Tibial artery (tissue), 4 donors: ENCODE data around the gene BASP1.

ENCODE experiments used
- DNase-seq, 2 donors: peaks; one replicate each; pipeline ENCODE4 v3.0.0-alpha.2; 2019
- H3K27ac ChIP-seq, 2 donors: fragments of 200-600 bp; sonication (generic) in 1 of 2; 1 replicate in 1 of 2; 2 replicates in 1 of 2; pipeline ENCODE4 v1.5.1; 2018 to 2019; ENCODE audit warnings: mild to moderate bottlenecking in 1 of 2
- H3K27me3 ChIP-seq, 2 donors: fragments of 200-600 bp; sonication (generic) in 1 of 2; one replicate each; pipeline versions ENCODE4 v1.5.1 to v1.6.0; 2016 to 2019
- H3K36me3 ChIP-seq, 3 donors: fragments of 200-600 bp; sonication (generic) in 2 of 3; one replicate each; pipeline ENCODE4 v1.5.1; 2016 to 2019; ENCODE audit warnings: mild to moderate bottlenecking in 2 of 3
- H3K4me1 ChIP-seq, 4 donors: fragments of 200-600 bp; sonication (generic) in 2 of 4; 1 replicate in 3 of 4; 2 replicates in 1 of 4; pipeline ENCODE4 v1.5.1; 2016 to 2019
- H3K4me3 ChIP-seq, 2 donors: fragments of 200-600 bp; sonication (generic) in 1 of 2; 1 replicate in 1 of 2; 2 replicates in 1 of 2; pipeline ENCODE4 v1.5.1; 2018 to 2019; ENCODE audit warnings: mild to moderate bottlenecking in 2 of 2
- H3K9me3 ChIP-seq, 3 donors: fragments of 200-600 bp; sonication (generic) in 1 of 3; one replicate each; pipeline ENCODE4 v1.5.1; 2016 to 2019
- CTCF ChIP-seq, 2 experiments: fragments of 200-600 bp in 1 of 2; fragments of 450-650 bp in 1 of 2; IDR thresholded peaks; one replicate each; pipeline ENCODE4 v1.5.1; 2017 to 2019; ENCODE audit warnings: antibody characterized with exemption in 2 of 2, mild to moderate bottlenecking in 1 of 2, moderate library complexity in 1 of 2
- intact Hi-C: fragments of 100-400 bp; cut with DNase I; formaldehyde crosslinking; loops from one replicate; pipeline ENCODE4 v1.15.0; 2023; ENCODE audit warnings: low total_unique reads

BASP1 gene

GRCh38 chr5:17192191-17192590, 25.2 kb upstream of the BASP1 start:
- Histone ChIP-seq H3K27ac (no peak overlapping the region), H3K36me3 (no peaks in the 10 kb centered on the region), H3K27me3 (no peaks in the 10 kb centered on the region), H3K4me1 (peaks cover 0 to 22% (median 1%) of the 10 kb centered on the region in 4 donors), H3K9me3 (no peaks in the 10 kb centered on the region), H3K4me3 (no peak overlapping the region)
- TF ChIP-seq CTCF (IDR thresholded peaks at IDR 0.05) = no peak
- intact Hi-C loops = loop anchor here (5.0 to 10.0 kb wide), 2 partner anchors 385 to 727 kb away; partner anchors contain the start of gene ZNF622
- no peak for DNase-seq

- no peaks in the 10 kb centered on the region for H3K4me1 ChIP-seq
- H3K9me3 ChIP-seq = peaks cover 0 to 7% (median 0%) of the 10 kb centered on the region in 3 donors
- H3K27ac ChIP-seq = no peak overlapping the region
- H3K27me3 ChIP-seq = no peaks in the 10 kb centered on the region
- DNase-seq = no peak
- intact Hi-C loops = loop anchor here (10.0 kb wide), 1 partner anchor 731 kb away; the partner anchor contains the start of gene ZNF622
- H3K36me3 ChIP-seq = no peaks in the 10 kb centered on the region
- no peak overlapping the region for H3K4me3 ChIP-seq
- no peak for TF ChIP-seq CTCF (IDR thresholded peaks at IDR 0.05)
These were observed 21.4 kb upstream of the BASP1 start for GRCh38 chr5:17196024-17196423.

DNA sequence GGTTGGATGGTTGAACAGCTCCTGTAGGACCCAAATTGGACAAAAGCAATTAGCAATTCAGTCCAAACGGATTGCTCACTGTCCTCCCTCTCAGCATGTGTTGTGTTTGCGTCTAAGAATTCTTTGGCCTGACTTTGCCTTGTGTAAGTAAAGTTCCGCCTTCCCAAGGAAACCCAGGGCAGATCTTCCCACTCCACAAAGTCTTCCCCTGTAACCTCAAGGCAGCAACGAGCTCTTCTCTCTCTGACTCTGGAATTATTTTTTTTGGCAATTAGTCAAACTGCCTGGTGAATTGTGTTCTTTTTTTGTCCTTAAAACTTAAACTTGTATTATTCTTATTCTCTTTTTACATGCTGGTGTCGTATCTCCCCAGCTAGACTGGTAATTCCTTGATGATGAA, 20.7 kb upstream of the BASP1 start:
- Histone ChIP-seq H3K4me3 (no peak overlapping the region), H3K27ac (no peak overlapping the region), H3K36me3 (no peaks in the 10 kb centered on the region), H3K27me3 (no peaks in the 10 kb centered on the region), H3K4me1 (no peaks in the 10 kb centered on the region), H3K9me3 (peaks cover 0 to 7% (median 0%) of the 10 kb centered on the region in 3 donors)
- DNase-seq = no peak
- TF ChIP-seq CTCF (IDR thresholded peaks at IDR 0.05) = no peak
- intact Hi-C loops = loop anchor here (10.0 kb wide), 1 partner anchor 732 kb away; the partner anchor contains the start of gene ZNF622

DNA sequence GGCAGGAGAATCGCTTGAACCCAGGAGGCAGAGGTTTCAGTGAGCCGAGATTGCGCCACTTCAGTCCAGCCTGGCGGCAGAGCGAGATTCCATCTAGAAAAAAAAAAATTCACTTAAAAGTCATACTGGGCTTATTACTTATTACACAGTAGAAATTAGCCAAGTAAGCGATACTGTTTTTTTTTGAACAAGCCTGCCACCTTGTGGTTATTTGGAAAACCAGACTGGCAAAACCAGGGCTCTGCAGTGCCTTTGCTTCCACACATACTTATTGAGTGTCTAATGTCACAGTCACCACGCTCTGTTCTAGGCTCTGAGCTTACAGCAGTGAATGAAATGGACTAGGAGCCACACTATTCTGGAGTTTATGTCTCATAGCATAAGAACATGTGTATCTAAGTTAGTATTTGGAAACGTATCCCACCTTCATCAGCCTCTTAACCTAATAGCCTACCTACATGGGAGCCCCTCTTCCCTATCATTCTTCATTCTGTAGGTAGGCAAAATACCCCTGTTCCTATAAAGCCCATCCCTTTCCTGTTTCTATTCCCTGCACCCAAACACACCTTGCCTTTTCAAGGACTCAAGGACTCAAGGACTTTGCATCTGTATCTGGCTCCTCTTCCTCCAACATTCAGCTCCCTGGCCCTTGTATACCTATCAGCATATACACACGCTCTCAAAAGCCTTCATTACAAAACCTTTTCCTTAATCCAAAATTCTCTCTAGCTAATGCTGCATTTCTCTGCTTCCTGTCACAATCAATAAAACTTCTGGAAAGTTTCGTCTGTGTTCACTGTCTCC, 13.9 kb upstream of the BASP1 start:
- H3K27ac ChIP-seq = no peak overlapping the region
- H3K9me3 ChIP-seq = no peaks in the 10 kb centered on the region
- intact Hi-C loops = loop anchor here (10.0 kb wide), 1 partner anchor 719 kb away; no protein-coding TSS in a partner anchor
- no peaks in the 10 kb centered on the region for H3K36me3 ChIP-seq
- no peak overlapping the region for H3K4me3 ChIP-seq
- peaks cover 0 to 5% (median 1%) of the 10 kb centered on the region in 4 donors for H3K4me1 ChIP-seq
- peak; percentile 64 to 71 for TF ChIP-seq CTCF (IDR thresholded peaks at IDR 0.05)
- peak in 1 of 2 donors; percentile 25 for DNase-seq
- peaks cover 0 to 28% of the 10 kb centered on the region in 2 donors for H3K27me3 ChIP-seq

DNA sequence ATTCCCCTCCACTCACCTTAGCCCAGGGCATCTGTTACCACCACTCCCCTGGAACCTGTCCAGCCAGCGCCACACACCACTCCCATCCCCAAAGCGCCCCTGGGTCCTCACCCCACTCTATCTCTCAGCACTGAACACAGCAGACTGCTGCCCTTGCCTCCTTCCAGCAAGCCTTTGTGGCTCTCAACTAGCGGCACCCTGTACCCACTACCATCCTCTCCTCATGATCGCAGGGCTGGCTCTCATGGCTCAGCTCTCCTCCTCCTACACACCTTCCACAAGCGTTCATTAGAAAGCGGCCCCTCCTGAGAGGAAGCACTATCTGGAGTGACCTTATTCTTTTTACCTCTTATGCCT, 13.3 kb upstream of the BASP1 start:
- peaks cover 0 to 5% (median 1%) of the 10 kb centered on the region in 4 donors for H3K4me1 ChIP-seq
- no peak overlapping the region for H3K27ac ChIP-seq
- no peaks in the 10 kb centered on the region for H3K9me3 ChIP-seq
- H3K27me3 ChIP-seq = peaks cover 0 to 28% of the 10 kb centered on the region in 2 donors
- intact Hi-C loops = loop anchor here (10.0 kb wide), 1 partner anchor 719 kb away; no protein-coding TSS in a partner anchor
- H3K4me3 ChIP-seq = no peak overlapping the region
- no peak for TF ChIP-seq CTCF (IDR thresholded peaks at IDR 0.05)
- no peaks in the 10 kb centered on the region for H3K36me3 ChIP-seq
- DNase-seq = no peak
